ENCODE data around the gene ETV7. TPM values are rescaled to one million over a fixed set of nuclear protein-coding genes. Genes with fewer than 3 reads are reported as not detected.

The ETV7 gene
- total RNA-seq, 6 experiments from 2014 or later = 0.19 to 4.6 (median 0.55) TPM; not detected in 1

- no peak overlapping the region for H3K27ac ChIP-seq
- H3K36me3 ChIP-seq = no peaks in the 10 kb centered on the region
- H3K27me3 ChIP-seq = no peaks in the 10 kb centered on the region
- DNase-seq (peak in 1 of 3 donors; percentile 3), ATAC-seq (no peak)
- TF ChIP-seq POLR2A (IDR thresholded peaks at IDR 0.05) = no peak
- TF ChIP-seq, protein P1, sequence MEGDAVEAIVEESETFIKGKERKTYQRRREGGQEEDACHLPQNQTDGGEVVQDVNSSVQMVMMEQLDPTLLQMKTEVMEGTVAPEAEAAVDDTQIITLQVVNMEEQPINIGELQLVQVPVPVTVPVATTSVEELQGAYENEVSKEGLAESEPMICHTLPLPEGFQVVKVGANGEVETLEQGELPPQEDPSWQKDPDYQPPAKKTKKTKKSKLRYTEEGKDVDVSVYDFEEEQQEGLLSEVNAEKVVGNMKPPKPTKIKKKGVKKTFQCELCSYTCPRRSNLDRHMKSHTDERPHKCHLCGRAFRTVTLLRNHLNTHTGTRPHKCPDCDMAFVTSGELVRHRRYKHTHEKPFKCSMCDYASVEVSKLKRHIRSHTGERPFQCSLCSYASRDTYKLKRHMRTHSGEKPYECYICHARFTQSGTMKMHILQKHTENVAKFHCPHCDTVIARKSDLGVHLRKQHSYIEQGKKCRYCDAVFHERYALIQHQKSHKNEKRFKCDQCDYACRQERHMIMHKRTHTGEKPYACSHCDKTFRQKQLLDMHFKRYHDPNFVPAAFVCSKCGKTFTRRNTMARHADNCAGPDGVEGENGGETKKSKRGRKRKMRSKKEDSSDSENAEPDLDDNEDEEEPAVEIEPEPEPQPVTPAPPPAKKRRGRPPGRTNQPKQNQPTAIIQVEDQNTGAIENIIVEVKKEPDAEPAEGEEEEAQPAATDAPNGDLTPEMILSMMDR (IDR thresholded peaks at IDR 0.05) = no peak
- 94% methylated on average over 16 of the region's 20 CpGs for WGBS (ENCODE audit: insufficient coverage, low coverage, low lambda C conversion rate, missing lambda C conversion rate)
- H3K9me3 ChIP-seq = no peaks in the 10 kb centered on the region
- H3K4me3 ChIP-seq = no peak overlapping the region
- intact Hi-C loops (cut with DNase I) = no loop called here
- H3K4me1 ChIP-seq = no peaks in the 10 kb centered on the region
Measured at GRCh38 chr6:36346486-36347273, 40.8 kb downstream of the ETV7 start.

DNA sequence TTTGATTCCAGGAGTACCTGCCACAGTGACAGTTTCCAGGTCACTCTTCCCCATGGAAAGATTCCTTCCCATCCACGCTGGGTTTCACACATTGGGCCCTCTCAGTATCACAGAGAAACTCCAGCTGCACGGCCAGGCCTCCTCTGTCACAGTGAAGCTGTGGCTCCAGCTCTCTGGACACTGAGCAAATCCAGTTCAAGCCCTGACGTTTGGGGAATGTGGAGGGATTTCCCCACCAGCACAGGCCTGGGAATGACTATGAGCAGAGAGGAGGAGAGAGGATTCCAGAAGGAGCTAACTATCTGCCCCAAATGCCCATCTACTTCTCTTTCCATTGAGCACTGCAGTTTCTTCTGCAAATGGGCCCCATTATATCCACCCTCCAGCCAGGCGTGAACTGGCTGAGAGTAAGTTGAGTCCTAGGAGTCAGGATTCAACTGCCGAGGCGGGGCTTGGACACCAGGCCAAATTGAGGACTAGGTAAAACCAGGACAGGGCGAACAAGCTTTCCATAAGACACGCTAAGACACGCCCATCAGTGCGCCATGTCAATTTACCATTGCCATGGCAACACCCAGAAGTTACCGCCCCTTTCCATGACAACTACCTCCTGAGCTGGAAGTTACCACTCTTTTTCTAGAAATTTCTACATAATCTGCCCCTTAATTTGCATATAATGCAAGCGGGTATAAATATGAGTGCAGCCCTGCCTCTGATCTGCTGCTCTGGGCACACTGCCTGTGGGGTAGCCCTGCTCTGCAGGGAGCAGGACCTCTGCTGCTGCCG lies 41.6 kb downstream of the ETV7 start:
- Histone ChIP-seq H3K27me3 (no peaks in the 10 kb centered on the region), H3K9me3 (no peaks in the 10 kb centered on the region), H3K4me3 (no peak overlapping the region), H3K27ac (no peak overlapping the region), H3K36me3 (no peaks in the 10 kb centered on the region), H3K4me1 (peaks cover 0 to 3% (median under 1%) of the 10 kb centered on the region in 4 donors)
- DNase-seq = peak in 1 of 3 donors; percentile 7
- 93% methylated on average over 13 of the region's 13 CpGs for whole genome bisulfite sequencing (ENCODE audit: insufficient coverage, low coverage, low lambda C conversion rate, missing lambda C conversion rate)
- TF ChIP-seq POLR2A (IDR thresholded peaks at IDR 0.05) = no peak
- TF ChIP-seq, protein P1 (IDR thresholded peaks at IDR 0.05) = no peak
- intact Hi-C loops (cut with DNase I) = no loop called here
- ATAC-seq = no peak

GRCh38 chr6:36343109-36343680 lies 44.3 kb downstream of the ETV7 start:
- Histone ChIP-seq H3K27me3 (no peaks in the 10 kb centered on the region), H3K9me3 (no peaks in the 10 kb centered on the region), H3K4me1 (peaks cover 0 to 7% (median 3%) of the 10 kb centered on the region in 4 donors), H3K36me3 (no peaks in the 10 kb centered on the region), H3K4me3 (no peak overlapping the region), H3K27ac (no peak overlapping the region)
- intact Hi-C loops (cut with DNase I) = no loop called here
- DNase-seq (peak in 1 of 3 donors; percentile 2), ATAC-seq (no peak)
- TF ChIP-seq, protein P1 (IDR thresholded peaks at IDR 0.05) = no peak
- TF ChIP-seq POLR2A (IDR thresholded peaks at IDR 0.05) = no peak
- WGBS (ENCODE audit: insufficient coverage, low coverage, low lambda C conversion rate, missing lambda C conversion rate) = 57% methylated on average over 4 of the region's 5 CpGs

DNA sequence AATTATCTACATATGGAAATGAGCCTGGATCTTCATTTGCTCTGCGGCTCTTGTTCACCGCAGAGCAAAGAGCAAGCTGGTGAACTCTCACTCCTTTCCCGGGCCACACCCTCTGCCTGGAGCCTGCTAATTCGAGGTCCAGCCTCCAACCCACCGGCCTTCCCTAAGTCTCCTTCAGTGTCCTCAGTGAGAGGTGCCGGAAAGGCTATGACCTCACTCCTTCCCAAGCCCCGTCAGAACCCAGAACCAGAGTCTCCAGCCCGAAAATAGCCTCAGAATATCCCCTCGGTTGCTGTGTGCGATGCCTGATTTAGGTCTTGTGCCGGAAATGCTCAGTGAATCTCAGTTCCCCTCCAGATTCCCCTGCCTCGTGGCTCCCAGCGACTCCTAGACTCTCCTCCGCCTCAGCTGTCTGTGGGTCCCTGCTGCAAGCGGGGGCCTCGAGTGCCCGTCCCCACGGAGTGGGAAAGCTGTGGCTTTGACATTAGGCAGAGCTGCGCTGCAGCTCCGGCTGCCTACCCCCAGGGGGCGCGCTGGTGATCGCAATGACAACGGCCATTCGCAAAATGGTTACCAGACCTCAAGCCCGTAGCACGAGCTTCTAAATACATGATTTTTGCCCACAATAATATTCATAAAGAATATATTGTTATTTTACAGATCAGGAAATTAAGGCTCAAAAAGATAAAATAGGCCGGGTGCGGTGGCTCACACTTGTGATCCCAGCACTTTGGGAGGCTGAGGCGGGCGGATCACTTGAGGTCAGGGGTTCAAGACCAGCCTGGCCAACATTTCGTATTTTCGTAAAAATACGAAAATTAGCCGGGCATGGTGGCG lies 46.6 kb downstream of the ETV7 start:
- Histone ChIP-seq H3K27ac (no peak overlapping the region), H3K27me3 (no peaks in the 10 kb centered on the region), H3K4me3 (peak overlapping the region in 1 of 3 donors; percentile 15), H3K9me3 (no peaks in the 10 kb centered on the region), H3K4me1 (peaks cover 0 to 7% (median 3%) of the 10 kb centered on the region in 4 donors), H3K36me3 (no peaks in the 10 kb centered on the region)
- DNase-seq = peak; percentile 68 to 78 (median 77)
- WGBS (ENCODE audit: insufficient coverage, low coverage, low lambda C conversion rate, missing lambda C conversion rate) = 20% methylated on average over 33 of the region's 36 CpGs
- intact Hi-C loops (cut with DNase I) = no loop called here
- peak; percentile 88 to 93 (median 92) for ATAC-seq
- no peak for TF ChIP-seq POLR2A (IDR thresholded peaks at IDR 0.05)
- TF ChIP-seq, protein P1 (IDR thresholded peaks at IDR 0.05) = peak; percentile 81 to 97 (median 94)

Data from right lobe of liver (tissue), 6 donors.